ENCODE data around the gene SH3RF1.

- TF ChIP-seq CTCF (IDR thresholded peaks at IDR 0.05): no peak
- TF ChIP-seq POLR2A (IDR thresholded peaks at IDR 0.05): no peak
- no peak for TF ChIP-seq EP300 (IDR thresholded peaks at IDR 0.05)
Observed at GRCh38 chr4:169098532-169098931, 172.2 kb downstream of the SH3RF1 start.
